H54 (cell line): ENCODE data around the gene RIMOC1.
A peak's percentile ranks its signal among the peaks of the same experiment; 100 is the strongest.

Experiments
- DNase-seq: peaks from one replicate; pipeline ENCODE4 v3.0.0; 2011; ENCODE audit warnings: low spot score, mixed read lengths; ENCODE audit not compliant: insufficient read length
- FAIRE-seq: peaks from 3 replicates; lab custom pipeline; 2011; peaks lifted over from hg19 to GRCh38; lab: Jason Lieb, UNC
- POLR2A ChIP-seq: IDR thresholded peaks from 2 replicates; pipeline ENCODE4 v1.6.1; 2011; ENCODE audit warnings: low read depth, mild to moderate bottlenecking, low read length

RIMOC1 gene

GRCh38 chr5:41877408-41877807 lies 26.7 kb upstream of the RIMOC1 start:
- TF ChIP-seq POLR2A = no peak
- DNase-seq = no peak
- no peak for FAIRE-seq

DNA sequence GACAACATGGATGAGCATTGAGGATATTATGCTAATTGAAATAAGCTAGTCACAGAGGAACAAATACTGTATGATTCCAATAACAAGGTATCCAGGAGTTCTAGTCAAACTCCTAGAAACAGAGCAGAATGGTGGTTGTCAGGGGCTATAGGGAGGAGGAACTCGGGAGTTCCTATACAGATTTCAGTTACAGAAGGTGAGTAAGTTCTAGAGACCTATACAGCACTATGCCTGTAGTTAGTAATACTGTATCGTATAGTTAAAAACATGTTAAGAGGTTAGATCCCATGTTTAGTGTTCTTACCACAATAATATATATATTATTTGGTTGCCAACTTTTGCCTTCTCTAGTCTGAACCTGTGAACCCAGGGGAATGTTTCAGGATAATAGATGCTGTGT lies 26.0 kb upstream of the RIMOC1 start:
- DNase-seq = no peak
- no peak for TF ChIP-seq POLR2A
- no peak for FAIRE-seq

DNA sequence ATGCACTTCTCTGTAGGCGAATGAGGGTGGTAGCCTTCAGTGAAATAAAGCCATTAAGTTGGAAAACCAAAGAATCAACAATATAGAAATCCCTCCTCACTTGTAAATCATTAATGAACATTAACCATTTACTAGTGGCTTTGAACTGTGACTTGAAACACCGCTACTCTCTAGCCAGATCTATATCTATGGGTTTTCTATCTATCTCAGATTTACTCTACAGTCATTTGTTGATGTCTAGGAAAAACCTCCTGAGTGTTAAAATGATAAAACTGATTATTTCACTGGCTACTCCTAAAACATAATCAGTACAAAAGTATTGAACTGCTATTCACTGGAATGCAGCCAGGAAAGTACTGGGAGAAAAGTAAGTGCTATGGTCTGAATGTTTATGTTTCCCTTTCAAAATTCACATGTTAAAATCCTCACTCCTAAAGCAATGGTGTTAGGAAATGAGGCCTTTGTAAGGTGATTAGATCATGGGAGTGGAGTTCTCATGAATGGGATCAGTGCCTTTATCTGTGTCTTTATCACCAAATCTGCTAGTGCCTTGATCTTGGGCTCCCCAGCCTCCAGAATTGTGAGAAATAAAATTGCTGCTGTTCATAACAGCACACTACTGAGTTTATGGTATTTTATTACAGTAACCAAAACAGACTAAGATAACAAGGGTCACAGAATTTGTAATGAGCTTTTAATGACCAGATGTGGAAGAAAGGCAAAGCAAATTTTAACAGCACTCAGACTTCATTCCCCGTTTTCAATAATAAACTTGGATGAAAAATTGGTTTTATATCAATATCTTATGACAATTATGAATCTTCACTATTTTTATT lies 25.3 kb upstream of the RIMOC1 start:
- no peak for TF ChIP-seq POLR2A
- FAIRE-seq (peak; percentile 69), DNase-seq (no peak)

- no peak for DNase-seq
- peak; percentile 11 for FAIRE-seq
- no peak for TF ChIP-seq POLR2A
These were observed 21.4 kb upstream of the RIMOC1 start for GRCh38 chr5:41882765-41883164.

DNA sequence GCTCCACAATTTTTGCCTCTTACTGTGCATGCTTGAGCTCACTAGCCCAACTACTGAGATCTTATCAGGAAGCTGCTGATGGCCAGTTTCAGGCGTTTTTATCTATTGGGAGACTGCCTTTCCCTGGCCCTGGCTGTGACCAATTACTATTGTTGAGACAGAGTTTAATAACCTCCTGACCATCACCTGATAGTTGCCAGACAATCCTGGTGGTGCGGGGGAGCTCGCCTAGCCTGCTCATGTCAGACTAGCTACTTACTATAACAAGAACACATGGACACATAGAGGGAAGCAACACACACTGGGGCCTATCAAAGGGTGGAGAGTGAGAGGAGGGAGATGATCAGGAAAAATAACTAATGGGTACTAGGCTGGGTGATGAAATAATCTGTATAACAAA lies 20.9 kb upstream of the RIMOC1 start:
- DNase-seq (no peak), FAIRE-seq (no peak)
- no peak for TF ChIP-seq POLR2A

DNA sequence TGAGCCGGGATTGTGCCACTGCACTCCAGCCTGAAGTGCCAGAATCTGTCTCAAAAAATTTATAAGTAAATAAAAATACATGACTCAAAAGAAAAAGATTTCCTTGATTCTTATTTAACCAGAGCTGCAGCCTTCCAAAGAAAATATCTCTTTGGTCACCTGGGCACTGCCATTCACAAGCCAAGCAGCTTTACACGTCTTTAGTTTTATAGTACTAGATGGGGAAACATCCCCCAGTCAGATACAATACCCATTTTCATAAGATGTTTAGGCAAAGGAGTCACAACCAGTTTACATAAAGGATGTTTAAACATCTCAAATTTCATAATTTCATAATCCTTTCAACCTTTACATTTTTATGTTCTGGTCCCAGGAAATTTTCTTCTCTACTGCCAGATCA lies 20.2 kb upstream of the RIMOC1 start:
- no peak for TF ChIP-seq POLR2A
- no peak for DNase-seq
- no peak for FAIRE-seq

DNA sequence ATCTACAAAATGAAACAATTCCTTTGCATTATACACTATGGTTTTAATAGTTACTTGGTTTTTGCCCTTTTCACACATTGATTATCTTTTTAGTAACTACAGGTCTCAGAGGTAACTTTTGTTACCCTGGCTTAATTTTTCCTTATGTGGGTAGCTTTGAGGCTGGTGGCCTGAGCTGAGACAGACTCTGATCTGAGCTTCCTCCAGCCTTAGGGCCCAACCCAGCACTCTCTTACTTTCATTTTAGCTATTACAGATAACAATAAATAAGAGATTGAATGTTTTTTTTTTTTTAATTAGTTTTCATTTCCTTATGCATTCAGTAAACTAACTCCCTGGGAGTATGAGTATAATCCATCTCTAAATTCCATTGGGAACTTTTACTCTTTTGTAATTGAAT lies 18.9 kb upstream of the RIMOC1 start:
- FAIRE-seq (no peak), DNase-seq (no peak)
- no peak for TF ChIP-seq POLR2A

- FAIRE-seq = no peak
- DNase-seq = no peak
- no peak for TF ChIP-seq POLR2A
These were observed 13.0 kb upstream of the RIMOC1 start for GRCh38 chr5:41891066-41891707.

DNA sequence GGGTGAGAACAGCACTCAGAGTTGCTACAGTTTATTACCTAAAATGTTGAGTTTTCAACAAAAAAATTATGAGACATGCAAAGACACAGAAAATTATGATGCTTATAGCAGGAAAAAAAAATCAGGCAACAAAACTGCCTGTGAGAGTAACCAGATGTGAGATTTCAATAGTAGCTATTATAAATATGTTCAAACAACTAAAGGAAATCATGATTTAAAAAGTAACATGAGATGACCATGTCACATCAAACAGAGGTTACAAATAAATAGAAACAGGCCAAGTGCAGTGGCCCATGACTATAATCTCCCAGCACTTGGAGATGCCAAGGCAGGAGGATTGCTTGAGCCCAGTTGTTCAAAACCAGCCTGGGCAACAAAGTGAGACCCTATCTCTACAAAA lies 12.1 kb upstream of the RIMOC1 start:
- no peak for FAIRE-seq
- DNase-seq = no peak
- TF ChIP-seq POLR2A = no peak

DNA sequence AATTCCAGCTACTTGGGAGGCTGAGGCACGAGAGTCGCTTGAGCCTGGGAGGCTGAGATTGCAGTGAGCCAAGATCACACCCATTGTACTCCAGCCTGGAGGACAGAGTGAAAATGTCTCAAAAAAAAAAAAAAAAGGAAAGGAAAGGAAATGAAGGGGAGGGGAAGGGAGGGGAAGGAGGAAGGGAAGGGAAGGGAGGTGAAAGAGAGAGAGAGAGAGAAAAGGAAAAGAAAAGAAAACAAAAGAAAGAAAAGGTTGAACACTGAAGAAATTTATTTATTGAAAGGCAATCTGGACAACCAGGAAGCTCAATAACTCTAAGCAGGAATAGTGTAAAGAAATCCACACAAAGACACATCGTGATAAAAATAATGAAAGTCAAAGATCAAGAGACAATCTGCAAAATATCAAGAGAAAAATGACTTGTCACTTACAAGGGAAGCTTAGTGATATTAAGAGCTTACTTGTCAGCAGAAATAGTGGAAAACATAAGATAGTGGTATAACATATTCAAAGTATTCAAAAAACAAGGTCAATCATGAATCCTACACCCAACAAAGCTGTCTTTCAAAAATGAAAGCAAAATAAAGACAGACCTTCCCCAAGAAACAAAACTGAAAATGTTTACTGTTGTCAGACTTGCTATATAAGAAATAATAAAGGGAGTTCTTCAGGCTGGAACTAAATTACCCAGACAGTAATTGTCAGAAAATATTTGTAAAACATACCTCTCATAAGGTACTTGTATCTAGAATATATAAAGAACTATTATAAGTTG lies 10.9 kb upstream of the RIMOC1 start:
- TF ChIP-seq POLR2A = no peak
- DNase-seq = no peak
- peak; percentile 23 for FAIRE-seq

- no peak for DNase-seq
- no peak for FAIRE-seq
- TF ChIP-seq POLR2A = no peak
These were observed 7.9 kb upstream of the RIMOC1 start for GRCh38 chr5:41896230-41896629.

DNA sequence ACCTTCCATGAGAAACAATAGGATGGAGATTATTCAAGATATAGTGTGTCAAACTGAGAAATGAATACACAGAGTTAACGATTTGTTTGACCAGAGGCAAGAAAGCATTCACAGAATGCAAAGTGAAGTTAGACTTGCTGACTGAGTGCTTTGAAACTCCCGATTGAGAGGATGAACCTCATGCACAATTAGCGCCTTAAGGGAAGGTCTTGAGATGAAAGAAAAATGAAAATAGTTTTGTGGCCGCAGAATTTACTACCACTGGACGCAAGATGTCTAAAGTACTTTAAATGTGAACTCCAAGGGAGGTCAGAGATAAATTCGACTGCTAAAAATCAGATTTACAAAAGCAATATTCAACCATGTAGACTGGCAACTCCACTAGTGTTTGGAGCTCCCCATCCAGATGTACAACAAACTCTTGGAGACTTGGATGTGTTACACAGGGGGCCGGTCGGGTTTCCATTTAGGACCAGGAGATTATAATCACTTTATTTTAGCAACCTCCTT lies 707 bp upstream of the RIMOC1 start:
- DNase-seq (no peak), FAIRE-seq (peak; percentile 15)
- no peak for TF ChIP-seq POLR2A

- no peak for TF ChIP-seq POLR2A
- DNase-seq = no peak
- peak; percentile 53 for FAIRE-seq
These were observed 2.0 kb downstream of the RIMOC1 start for GRCh38 chr5:41906151-41906550.
